HG02938 (cell line): ENCODE measurements around the gene PLA2G4E.

Experiments
- ATAC-seq: cut with Tn5 transposase; IDR thresholded peaks from one replicate; pipeline ENCODE4 v1.9.1; 2021; ENCODE audit warnings: mild to moderate bottlenecking, moderate library complexity; ENCODE audit not compliant: unreplicated experiment

Gene PLA2G4E

DNA sequence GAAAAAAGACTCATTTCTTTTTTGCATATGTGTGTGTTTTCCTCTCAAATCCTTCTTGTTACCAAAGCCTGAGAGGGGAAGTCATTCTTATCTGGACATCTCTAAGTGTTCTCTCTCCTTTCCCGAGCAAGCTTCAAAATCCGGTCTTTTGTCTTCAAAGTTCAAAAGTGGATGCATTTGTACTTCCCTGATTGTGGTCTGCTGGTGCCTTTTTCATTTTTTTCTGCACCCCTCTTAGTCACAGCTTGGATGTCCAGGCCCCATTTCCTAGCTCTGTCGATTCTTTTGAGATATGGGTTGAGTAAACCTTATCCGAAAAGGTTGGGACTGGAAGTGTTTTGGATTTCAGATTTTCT lies 83.3 kb downstream of the PLA2G4E start:
- no peak for ATAC-seq

DNA sequence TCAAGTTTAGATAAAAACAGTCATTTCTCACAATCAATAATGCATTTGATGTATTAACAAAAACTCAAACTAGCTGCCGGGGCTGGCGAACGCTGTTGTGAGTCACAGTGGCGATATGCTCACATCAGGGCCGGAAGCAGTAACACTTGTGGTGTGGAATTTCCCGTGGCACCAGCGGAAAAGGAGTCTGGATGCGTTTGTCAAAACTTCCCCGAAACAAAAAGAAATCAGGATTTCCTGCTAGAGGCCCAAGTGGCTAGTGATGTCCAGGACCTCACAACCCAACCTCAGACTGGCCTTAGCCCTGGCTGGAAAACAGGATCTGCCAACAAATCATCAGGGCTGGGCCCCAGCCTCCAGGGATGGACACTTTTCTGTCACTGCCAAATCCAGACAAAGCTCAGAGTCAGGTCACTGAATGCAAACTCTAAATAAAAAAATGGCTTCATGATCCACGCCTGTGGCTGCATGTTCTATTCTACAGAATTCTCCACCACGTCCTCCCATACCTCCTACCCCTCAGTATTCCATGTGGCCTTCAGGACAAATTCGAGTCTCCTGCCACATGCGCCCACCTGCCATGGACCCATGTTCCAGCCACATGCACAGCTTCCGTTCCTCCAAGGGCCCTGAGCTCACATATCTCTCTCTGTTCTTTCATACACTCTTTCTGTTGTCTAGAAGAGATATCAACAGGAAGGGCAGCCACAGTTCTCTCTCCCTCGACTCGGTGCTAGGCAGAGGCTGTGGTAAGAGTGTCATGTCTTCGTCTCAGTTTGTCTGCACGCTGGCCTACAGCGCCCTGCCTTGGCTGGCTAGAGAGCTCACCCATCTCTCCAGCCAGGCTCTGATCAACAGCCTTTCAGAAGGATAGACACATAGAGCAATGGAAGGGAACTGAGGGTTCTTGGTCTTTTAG lies 83.9 kb downstream of the PLA2G4E start:
- no peak for ATAC-seq

GRCh38 chr15:41936155-41936554 lies 84.7 kb downstream of the PLA2G4E start:
- ATAC-seq, result no peak

DNA sequence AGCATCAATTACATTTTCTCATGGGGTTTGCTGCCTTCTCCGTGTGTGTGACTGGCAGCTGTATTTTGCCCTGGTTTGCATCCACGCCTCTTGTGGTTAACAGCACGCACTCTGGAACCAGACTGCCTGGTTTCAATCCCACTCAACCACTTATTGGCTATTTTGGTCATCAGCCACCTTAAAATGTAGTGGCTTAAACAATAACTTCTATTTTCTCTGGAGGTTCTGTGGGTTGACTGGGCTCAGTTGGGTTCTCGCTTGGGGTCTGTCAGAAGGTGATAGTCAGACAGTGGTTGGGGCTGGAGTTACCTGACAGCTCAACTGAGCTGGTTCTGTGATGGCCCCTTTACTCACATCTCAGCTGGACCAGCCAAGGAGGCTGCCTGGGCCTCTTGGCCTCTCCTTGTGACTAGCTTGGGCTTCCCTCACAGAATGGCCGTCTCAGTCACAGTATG lies 85.2 kb downstream of the PLA2G4E start:
- ATAC-seq, result no peak

GRCh38 chr15:41934843-41935242 lies 86.0 kb downstream of the PLA2G4E start:
- ATAC-seq, result no peak

GRCh38 chr15:41933771-41934170 lies 87.1 kb downstream of the PLA2G4E start:
- no peak for ATAC-seq

DNA sequence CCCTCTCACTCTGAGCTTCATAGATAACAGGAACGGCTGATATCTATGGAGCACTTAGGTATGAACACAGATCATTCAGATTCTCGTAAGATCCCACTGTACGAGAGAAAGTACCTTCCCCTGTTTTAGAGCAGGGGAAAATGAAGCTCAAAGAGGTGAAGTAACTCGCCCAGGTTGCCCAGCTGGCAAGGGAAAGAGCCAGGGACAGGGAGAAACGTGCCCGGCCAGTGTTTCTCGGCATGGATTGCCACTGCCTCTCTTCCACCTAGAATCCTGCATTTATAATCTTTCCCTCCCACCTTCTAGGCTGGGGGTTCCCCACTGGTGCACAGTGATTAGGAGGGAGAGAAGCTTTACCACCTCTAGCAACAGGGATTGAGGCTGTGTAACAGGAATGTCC lies 87.5 kb downstream of the PLA2G4E start:
- ATAC-seq, result no peak

- no peak for ATAC-seq
These were observed 88.1 kb downstream of the PLA2G4E start for GRCh38 chr15:41932511-41933289.

GRCh38 chr15:41932101-41932500 lies 88.7 kb downstream of the PLA2G4E start:
- ATAC-seq, result no peak
